Neural cell (in vitro differentiated cells): Measurements from ENCODE around the gene PODNL1. TPM values are rescaled to one million over a fixed set of nuclear protein-coding genes. Genes with fewer than 3 reads are reported as not detected.

ENCODE experiments used
- H2AFZ ChIP-seq: fragments of 200-600, 300-800 bp; sonication (generic), shearing (Covaris generic); 2 replicates; pipeline ENCODE4 v1.6.0; 2014; ENCODE audit warnings: low read depth, mild to moderate bottlenecking, antibody characterized with exemption, low read length, moderate library complexity
- H3F3A ChIP-seq: fragments of 200-600 bp; shearing (Covaris generic); 2 replicates; pipeline ENCODE4 v1.6.1; 2016; ENCODE audit warnings: mild to moderate bottlenecking, moderate library complexity, mixed read lengths, antibody characterized with exemption, low read length; ENCODE audit not compliant: insufficient read depth, poor library complexity, severe bottlenecking
- H3K27ac ChIP-seq: fragments of 200-600, 300-800 bp; sonication (generic), shearing (Covaris generic); 2 replicates; pipeline ENCODE4 v1.5.1; 2014; ENCODE audit warnings: mild to moderate bottlenecking, low read length, moderate library complexity
- H3K27me3 ChIP-seq: fragments of 300-800, 200-600 bp; sonication (generic), shearing (Covaris generic); 2 replicates; pipeline ENCODE4 v1.6.0; 2014; ENCODE audit warnings: mild to moderate bottlenecking, low read depth, low read length, moderate library complexity; ENCODE audit not compliant: insufficient read depth
- H3K36me3 ChIP-seq: fragments of 300-800, 200-600 bp; sonication (generic), shearing (Covaris generic); 2 replicates; pipeline ENCODE4 v1.5.1; 2014; ENCODE audit warnings: mild to moderate bottlenecking, antibody characterized with exemption, low read length, moderate library complexity; ENCODE audit not compliant: insufficient read depth
- H3K4me2 ChIP-seq: fragments of 300-800, 200-600 bp; sonication (generic), shearing (Covaris generic); 2 replicates; pipeline ENCODE4 v1.6.0; 2014; ENCODE audit warnings: mild to moderate bottlenecking, low read length
- H3K4me3 ChIP-seq: fragments of 300-800, 200-600 bp; sonication (generic), shearing (Covaris generic); 2 replicates; pipeline ENCODE4 v1.5.1; 2014; ENCODE audit warnings: mild to moderate bottlenecking, low read length, moderate library complexity
- H3K79me2 ChIP-seq: fragments of 200-600 bp; shearing (Covaris generic); replicated peaks from 2 replicates; pipeline ENCODE4 v1.6.0; 2014; ENCODE audit warnings: mild to moderate bottlenecking, low read length, moderate library complexity; ENCODE audit not compliant: insufficient read depth
- H3K9ac ChIP-seq: fragments of 300-800, 200-600 bp; sonication (generic), shearing (Covaris generic); 2 replicates; pipeline ENCODE4 v1.6.1; 2016; ENCODE audit warnings: mild to moderate bottlenecking, low read length, mixed read lengths
- H3K9me2 ChIP-seq: fragments of 200-600 bp; shearing (Covaris generic); 2 replicates; pipeline ENCODE4 v1.6.1; 2016; ENCODE audit warnings: mild to moderate bottlenecking, low read length, mixed read lengths; ENCODE audit not compliant: insufficient read depth
- H3K9me3 ChIP-seq: fragments of 200-600, 300-800 bp; sonication (generic), shearing (Covaris generic); 2 replicates; pipeline ENCODE4 v1.6.1; 2016; ENCODE audit warnings: mild to moderate bottlenecking, mixed run types, low read length, moderate library complexity, mixed read lengths
- H4K20me1 ChIP-seq: fragments of 200-600 bp; shearing (Covaris generic); 2 replicates; pipeline ENCODE4 v1.6.1; 2016; ENCODE audit warnings: mild to moderate bottlenecking, mixed run types; ENCODE audit not compliant: insufficient read depth
- EP300 ChIP-seq: fragments of 450-650 bp; conservative IDR thresholded peaks from 2 replicates; pipeline ENCODE4 v1.6.1; 2014; ENCODE audit warnings: antibody characterized with exemption, mild to moderate bottlenecking, moderate library complexity; ENCODE audit not compliant: poor library complexity, severe bottlenecking
- EZH2 ChIP-seq: fragments of 200-600, 300-800 bp; shearing (Covaris generic), sonication (generic); IDR thresholded peaks from 2 replicates; pipeline ENCODE4 v1.6.1; 2014; ENCODE audit warnings: antibody characterized with exemption, low read length, borderline replicate concordance, mild to moderate bottlenecking; ENCODE audit not compliant: insufficient read depth, poor library complexity, severe bottlenecking
- MXI1 ChIP-seq: fragments of 450-650 bp; conservative IDR thresholded peaks from 2 replicates; pipeline ENCODE4 v1.6.1; 2014; ENCODE audit warnings: antibody characterized with exemption, mild to moderate bottlenecking; ENCODE audit not compliant: poor library complexity, severe bottlenecking
- POLR2AphosphoS5 ChIP-seq: IDR thresholded peaks from 2 replicates; pipeline ENCODE4 v1.6.1; 2012
- RAD21 ChIP-seq: fragments of 450-650 bp; conservative IDR thresholded peaks from 2 replicates; pipeline ENCODE4 v1.6.1; 2014; ENCODE audit warnings: antibody characterized with exemption, mild to moderate bottlenecking, moderate library complexity
- SMC3 ChIP-seq: fragments of 450-650 bp; conservative IDR thresholded peaks from 2 replicates; pipeline ENCODE4 v1.6.1; 2014; ENCODE audit warnings: antibody characterized with exemption, mild to moderate bottlenecking, moderate library complexity; ENCODE audit not compliant: poor library complexity
- TAF1 ChIP-seq: IDR thresholded peaks from 2 replicates; pipeline ENCODE4 v1.6.1; 2012; ENCODE audit warnings: low read depth
- polyA plus RNA-seq: library from polyadenylated mRNA; depleted of rRNA; stranded (reverse); fragments of >200 nt; gene quantifications from 2 replicates; pipeline ENCODE4 v1.2.3, GENCODE V29; 2014
- TF ChIP-seq, protein P1 (sequence below): IDR thresholded peaks from 2 replicates; pipeline ENCODE4 v1.6.1; 2012; ENCODE audit warnings: borderline replicate concordance
- TF ChIP-seq, protein P2 (sequence below): fragments of 450-650 bp; IDR thresholded peaks from 2 replicates; pipeline ENCODE4 v1.5.1; 2014; ENCODE audit warnings: antibody characterized with exemption, mild to moderate bottlenecking, moderate library complexity; ENCODE audit not compliant: poor library complexity, severe bottlenecking

PODNL1 gene
- polyA plus RNA-seq, 1 donor from 2014 or later = not detected

DNA sequence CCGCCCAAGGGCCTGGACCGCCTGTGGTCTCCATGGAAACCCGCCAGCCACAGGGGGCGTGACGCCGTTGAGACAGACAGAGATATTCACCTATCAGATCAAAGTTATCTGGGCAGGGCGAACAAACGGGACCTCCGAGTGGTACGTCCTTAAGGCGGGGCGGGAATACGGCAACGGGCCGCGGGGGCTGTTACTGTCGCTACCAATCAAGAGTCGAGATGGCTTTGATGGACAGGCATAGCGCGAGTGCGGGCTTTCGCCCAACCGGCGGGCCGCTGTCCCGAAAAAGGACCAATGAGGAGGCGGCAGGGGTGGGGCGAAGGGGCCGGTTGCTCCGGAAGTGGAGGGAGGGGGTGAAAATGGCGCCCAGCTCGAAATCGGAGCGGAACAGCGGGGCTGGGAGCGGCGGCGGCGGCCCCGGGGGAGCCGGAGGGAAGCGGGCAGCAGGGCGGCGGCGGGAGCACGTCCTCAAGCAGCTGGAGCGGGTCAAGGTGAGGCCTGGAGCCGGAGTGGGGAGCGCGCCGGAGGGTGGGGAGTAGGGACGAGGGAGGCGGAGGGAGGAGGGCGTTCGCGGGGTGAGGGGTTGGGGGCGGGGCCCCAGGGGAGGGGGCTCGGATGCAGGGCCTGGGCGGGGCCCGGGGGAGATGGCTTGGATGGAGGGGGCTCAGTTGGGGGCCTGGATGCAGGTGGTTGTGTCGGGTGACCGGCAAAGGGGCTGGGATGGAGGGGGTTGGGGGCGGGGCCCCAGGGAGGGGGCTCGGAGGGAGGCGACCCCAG is 14.1 kb upstream of the PODNL1 start, which contains the start of gene DCAF15:
DCAF15 (plus strand) TSS at position 356 of the 777 bp plus-strand sequence; CDS start at position 360, 4 bp downstream.
- peak within 1 kb of the TSS; percentile 91 for H3K9ac ChIP-seq
- H3K27ac ChIP-seq = peak within 1 kb of the TSS; percentile 96
- no peaks in the 10 kb centered on the region for H4K20me1 ChIP-seq
- peak within 1 kb of the TSS; percentile 87 for H3K4me2 ChIP-seq
- TF ChIP-seq, protein P1, sequence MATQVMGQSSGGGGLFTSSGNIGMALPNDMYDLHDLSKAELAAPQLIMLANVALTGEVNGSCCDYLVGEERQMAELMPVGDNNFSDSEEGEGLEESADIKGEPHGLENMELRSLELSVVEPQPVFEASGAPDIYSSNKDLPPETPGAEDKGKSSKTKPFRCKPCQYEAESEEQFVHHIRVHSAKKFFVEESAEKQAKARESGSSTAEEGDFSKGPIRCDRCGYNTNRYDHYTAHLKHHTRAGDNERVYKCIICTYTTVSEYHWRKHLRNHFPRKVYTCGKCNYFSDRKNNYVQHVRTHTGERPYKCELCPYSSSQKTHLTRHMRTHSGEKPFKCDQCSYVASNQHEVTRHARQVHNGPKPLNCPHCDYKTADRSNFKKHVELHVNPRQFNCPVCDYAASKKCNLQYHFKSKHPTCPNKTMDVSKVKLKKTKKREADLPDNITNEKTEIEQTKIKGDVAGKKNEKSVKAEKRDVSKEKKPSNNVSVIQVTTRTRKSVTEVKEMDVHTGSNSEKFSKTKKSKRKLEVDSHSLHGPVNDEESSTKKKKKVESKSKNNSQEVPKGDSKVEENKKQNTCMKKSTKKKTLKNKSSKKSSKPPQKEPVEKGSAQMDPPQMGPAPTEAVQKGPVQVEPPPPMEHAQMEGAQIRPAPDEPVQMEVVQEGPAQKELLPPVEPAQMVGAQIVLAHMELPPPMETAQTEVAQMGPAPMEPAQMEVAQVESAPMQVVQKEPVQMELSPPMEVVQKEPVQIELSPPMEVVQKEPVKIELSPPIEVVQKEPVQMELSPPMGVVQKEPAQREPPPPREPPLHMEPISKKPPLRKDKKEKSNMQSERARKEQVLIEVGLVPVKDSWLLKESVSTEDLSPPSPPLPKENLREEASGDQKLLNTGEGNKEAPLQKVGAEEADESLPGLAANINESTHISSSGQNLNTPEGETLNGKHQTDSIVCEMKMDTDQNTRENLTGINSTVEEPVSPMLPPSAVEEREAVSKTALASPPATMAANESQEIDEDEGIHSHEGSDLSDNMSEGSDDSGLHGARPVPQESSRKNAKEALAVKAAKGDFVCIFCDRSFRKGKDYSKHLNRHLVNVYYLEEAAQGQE = peak; percentile 89
- TF ChIP-seq EZH2 (no peak), EP300 (no peak), POLR2AphosphoS5 (peak; percentile 87), MXI1 (peak; percentile 65), TAF1 (peak; percentile 83), RAD21 (no peak), SMC3 (no peak)
- TF ChIP-seq, protein P2, sequence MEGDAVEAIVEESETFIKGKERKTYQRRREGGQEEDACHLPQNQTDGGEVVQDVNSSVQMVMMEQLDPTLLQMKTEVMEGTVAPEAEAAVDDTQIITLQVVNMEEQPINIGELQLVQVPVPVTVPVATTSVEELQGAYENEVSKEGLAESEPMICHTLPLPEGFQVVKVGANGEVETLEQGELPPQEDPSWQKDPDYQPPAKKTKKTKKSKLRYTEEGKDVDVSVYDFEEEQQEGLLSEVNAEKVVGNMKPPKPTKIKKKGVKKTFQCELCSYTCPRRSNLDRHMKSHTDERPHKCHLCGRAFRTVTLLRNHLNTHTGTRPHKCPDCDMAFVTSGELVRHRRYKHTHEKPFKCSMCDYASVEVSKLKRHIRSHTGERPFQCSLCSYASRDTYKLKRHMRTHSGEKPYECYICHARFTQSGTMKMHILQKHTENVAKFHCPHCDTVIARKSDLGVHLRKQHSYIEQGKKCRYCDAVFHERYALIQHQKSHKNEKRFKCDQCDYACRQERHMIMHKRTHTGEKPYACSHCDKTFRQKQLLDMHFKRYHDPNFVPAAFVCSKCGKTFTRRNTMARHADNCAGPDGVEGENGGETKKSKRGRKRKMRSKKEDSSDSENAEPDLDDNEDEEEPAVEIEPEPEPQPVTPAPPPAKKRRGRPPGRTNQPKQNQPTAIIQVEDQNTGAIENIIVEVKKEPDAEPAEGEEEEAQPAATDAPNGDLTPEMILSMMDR = peak; percentile 28
- no peaks in the 10 kb centered on the region for H3F3A ChIP-seq
- H3K9me3 ChIP-seq = no peaks in the 10 kb centered on the region
- H2AFZ ChIP-seq = peak within 1 kb of the TSS; percentile 77
- H3K27me3 ChIP-seq = no peaks in the 10 kb centered on the region
- H3K79me2 ChIP-seq = peaks cover 14% of the 10 kb centered on the region
- H3K36me3 ChIP-seq = no peaks in the 10 kb centered on the region
- H3K4me3 ChIP-seq = peak within 1 kb of the TSS; percentile 91
- no peaks in the 10 kb centered on the region for H3K9me2 ChIP-seq

DNA sequence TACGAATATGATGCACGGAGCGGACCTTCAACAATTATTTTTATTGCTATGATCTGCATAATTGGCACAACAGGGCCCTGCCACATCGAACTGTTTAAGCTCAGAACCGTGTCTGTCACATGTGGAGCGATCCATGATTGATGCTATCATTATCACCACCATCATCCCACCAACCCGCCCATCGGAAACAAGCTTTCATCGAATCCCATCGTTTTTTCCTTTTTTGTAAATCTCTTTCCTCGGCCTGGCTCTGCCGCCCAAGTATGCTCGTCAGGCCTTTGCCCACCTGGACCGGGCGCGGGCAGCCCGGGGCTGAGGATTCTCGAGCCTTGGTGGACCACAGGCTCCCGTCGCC is 13.6 kb upstream of the PODNL1 start:
- Histone ChIP-seq H3K9me2 (no peaks in the 10 kb centered on the region), H3K79me2 (peaks cover 14% of the 10 kb centered on the region), H2AFZ (peak overlapping the region; percentile 77), H3K9ac (peak overlapping the region; percentile 77), H3K36me3 (no peaks in the 10 kb centered on the region), H3F3A (no peaks in the 10 kb centered on the region), H3K4me3 (peak overlapping the region; percentile 91), H3K27ac (peak overlapping the region; percentile 92), H3K4me2 (peak overlapping the region; percentile 15), H3K27me3 (no peaks in the 10 kb centered on the region), H4K20me1 (no peaks in the 10 kb centered on the region), H3K9me3 (no peaks in the 10 kb centered on the region)
- TF ChIP-seq EP300 (peak; percentile 72), POLR2AphosphoS5 (peak; percentile 76), RAD21 (peak; percentile 16), SMC3 (peak; percentile 48)
- TF ChIP-seq, protein P2 = no peak
- TF ChIP-seq, protein P1 = no peak
